Purkinje cell (primary cell): ENCODE data around the gene LMAN1L. TPM values are rescaled to one million over a fixed set of nuclear protein-coding genes. Genes with fewer than 3 reads are reported as not detected.

ENCODE experiments used
- polyA plus RNA-seq: library from polyadenylated mRNA; unstranded; fragments of >200 nt; fragmentation: Nextera tagmentation; gene quantifications from 2 replicates; pipeline ENCODE4 v1.2.1, GENCODE V29; 2014

Gene LMAN1L
- polyA plus RNA-seq = not detected in 2 replicates

GRCh38 chr15:74812533-74812932 lies at the start of gene LMAN1L:
Gene LMAN1L (plus strand): TSS chr15:74812835. CDS start chr15:74812855, 20 bp downstream.

GRCh38 chr15:74781431-74782258 lies 31.0 kb upstream of the LMAN1L start, which contains the start of gene CSK:
Gene CSK (plus strand): TSS chr15:74782080. CDS start chr15:74798298, 16,218 bp downstream.

GRCh38 chr15:74826364-74826819 lies 13.8 kb downstream of the LMAN1L start, which contains the start of gene CPLX3:
Gene CPLX3 (plus strand): TSS chr15:74826627. CDS start chr15:74826704, 77 bp downstream.

GRCh38 chr15:74842581-74843444 lies 30.2 kb downstream of the LMAN1L start, which contains the start of gene ULK3:
Gene ULK3 (minus strand): TSS chr15:74843156. CDS start chr15:74843105, 51 bp downstream.

GRCh38 chr15:74873036-74873755 lies 60.6 kb downstream of the LMAN1L start, which contains the start of gene SCAMP2:
Gene SCAMP2 (minus strand): TSS chr15:74873365. CDS start chr15:74873255, 110 bp downstream.

Other genes with a start within 250 kb of the LMAN1L start
- 5.9 and 8.1 TPM in 2 replicates for gene CLK3, start 197.0 kb upstream of the LMAN1L start, polyA plus RNA-seq
- 3.7 and 5.3 TPM in 2 replicates for gene EDC3, start 116.8 kb upstream of the LMAN1L start, polyA plus RNA-seq
- not detected in 2 replicates for gene CYP1A1, start 87.3 kb upstream of the LMAN1L start, polyA plus RNA-seq
- gene CYP1A2, start 64.0 kb upstream of the LMAN1L start, polyA plus RNA-seq = not detected in 2 replicates
- 0.19 and 0.24 TPM in 2 replicates for gene CSK, start 30.8 kb upstream of the LMAN1L start, polyA plus RNA-seq
- 2.4 TPM in 1 of 2 replicates, not detected in the other for gene CPLX3, start 13.8 kb downstream of the LMAN1L start, polyA plus RNA-seq
- 2.9 and 6.7 TPM in 2 replicates for gene ULK3, start 30.3 kb downstream of the LMAN1L start, polyA plus RNA-seq
- gene SCAMP2, start 60.5 kb downstream of the LMAN1L start, polyA plus RNA-seq = 6.7 and 14.8 TPM in 2 replicates
- gene MPI, start 77.2 kb downstream of the LMAN1L start, polyA plus RNA-seq = 16.4 and 21.3 TPM in 2 replicates
- 9.9 and 10.2 TPM in 2 replicates for gene FAM219B, start 94.0 kb downstream of the LMAN1L start, polyA plus RNA-seq
- 184 and 373 TPM in 2 replicates for gene COX5A, start 125.2 kb downstream of the LMAN1L start, polyA plus RNA-seq
- gene RPP25, start 143.9 kb downstream of the LMAN1L start, polyA plus RNA-seq = not detected in 2 replicates
- 36.5 and 48.3 TPM in 2 replicates for gene SCAMP5, start 182.7 kb downstream of the LMAN1L start, polyA plus RNA-seq
- gene PPCDC, start 210.8 kb downstream of the LMAN1L start, polyA plus RNA-seq = 1.2 and 4.1 TPM in 2 replicates